Measurements from ENCODE around the gene RIMBP3B.
"Not testable (repeated sequence)": the region's sequence is repeated elsewhere in the genome, so short reads cannot be mapped to it uniquely, and the experiment has no call there.

RIMBP3B gene

GRCh38 chr22:21418974-21419638 is 35.6 kb downstream of the RIMBP3B start:
- not testable (repeated sequence) for H3K27ac ChIP-seq

- not testable (repeated sequence) for H3K27ac ChIP-seq
These were observed 36.7 kb downstream of the RIMBP3B start for GRCh38 chr22:21420180-21420763.

- H3K27ac ChIP-seq = not testable (repeated sequence)
These were observed 40.6 kb downstream of the RIMBP3B start for GRCh38 chr22:21424084-21424709.

GRCh38 chr22:21434378-21435233 is 51.1 kb downstream of the RIMBP3B start:
- not testable (repeated sequence) for H3K27ac ChIP-seq

GRCh38 chr22:21435998-21436810 is 52.7 kb downstream of the RIMBP3B start:
- not testable (repeated sequence) for H3K27ac ChIP-seq

GRCh38 chr22:21438013-21438412 is 54.5 kb downstream of the RIMBP3B start:
- not testable (repeated sequence) for H3K27ac ChIP-seq

Data from 22Rv1 (cell line).